Smooth muscle cell (in vitro differentiated cells): ENCODE results near the gene RCC2. TPM values are rescaled to one million over a fixed set of nuclear protein-coding genes. Genes with fewer than 3 reads are reported as not detected.
A peak's percentile ranks its signal among the peaks of the same experiment; 100 is the strongest.

Source experiments
- DNase-seq: peaks from one replicate; lab custom pipeline; 2025; ENCODE audit not compliant: unreplicated experiment; lab: John Stamatoyannopoulos, UW
- H2AFZ ChIP-seq: fragments of 200-600 bp; sonication (generic); 2 replicates; pipeline ENCODE4 v1.6.0; 2016; ENCODE audit warnings: antibody characterized with exemption, low read depth, mild to moderate bottlenecking
- H3F3A ChIP-seq: fragments of 200-600 bp; sonication (generic); 2 replicates; pipeline ENCODE4 v1.6.0; 2017; ENCODE audit warnings: antibody characterized with exemption, low read depth
- H3K27ac ChIP-seq: fragments of 200-600 bp; sonication (generic); 2 replicates; pipeline ENCODE4 v1.5.1; 2016; ENCODE audit warnings: low read depth, mild to moderate bottlenecking
- H3K27me3 ChIP-seq: fragments of 200-600 bp; sonication (generic); 2 replicates; pipeline ENCODE4 v1.6.1; 2016; ENCODE audit warnings: low read depth, mild to moderate bottlenecking
- H3K36me3 ChIP-seq: fragments of 200-600 bp; sonication (generic); 2 replicates; pipeline ENCODE4 v1.5.1; 2016; ENCODE audit warnings: low read depth
- H3K4me1 ChIP-seq: fragments of 200-600 bp; sonication (generic); 2 replicates; pipeline ENCODE4 v1.5.1; 2016; ENCODE audit warnings: low read depth
- H3K4me2 ChIP-seq: fragments of 200-600 bp; sonication (generic); 2 replicates; pipeline ENCODE4 v1.6.0; 2016; ENCODE audit warnings: mild to moderate bottlenecking
- H3K4me3 ChIP-seq: fragments of 200-600 bp; sonication (generic); 2 replicates; pipeline ENCODE4 v1.5.1; 2016; ENCODE audit warnings: mild to moderate bottlenecking
- H3K79me2 ChIP-seq: fragments of 200-600 bp; sonication (generic); 2 replicates; pipeline ENCODE4 v1.6.0; 2016; ENCODE audit warnings: low read depth, mild to moderate bottlenecking
- H3K9ac ChIP-seq: fragments of 200-600 bp; sonication (generic); 2 replicates; pipeline ENCODE4 v1.6.0; 2016; ENCODE audit warnings: low read depth
- H3K9me3 ChIP-seq: fragments of 200-600 bp; sonication (generic); replicated peaks from 2 replicates; pipeline ENCODE4 v1.5.1; 2016; ENCODE audit warnings: low read depth
- H4K20me1 ChIP-seq: fragments of 200-600 bp; sonication (generic); 2 replicates; pipeline ENCODE4 v1.6.0; 2016; ENCODE audit warnings: low read depth
- CTCF ChIP-seq: fragments of 200-600 bp; sonication (generic); IDR thresholded peaks from 2 replicates; pipeline ENCODE4 v1.5.1; 2017; ENCODE audit warnings: borderline replicate concordance, mild to moderate bottlenecking, antibody characterized with exemption; ENCODE audit not compliant: insufficient read depth, poor library complexity, severe bottlenecking
- WGBS: methylation state at CpG from one replicate; pipeline ENCODE4 v1.1.7; 2016; ENCODE audit warnings: low lambda C conversion rate; 5-methylcytosine and 5-hydroxymethylcytosine counted together
- polyA plus RNA-seq: library from polyadenylated mRNA; unstranded; fragments of >200 nt; fragmentation: Nextera tagmentation; extraction: Ambion mirVana; gene quantifications from 2 replicates; pipeline ENCODE4 v1.2.1, GENCODE V29; 2016
- total RNA-seq: library from RNA; depleted of rRNA; stranded (reverse); fragments of >200 nt; gene quantifications from 2 replicates; pipeline ENCODE4 v1.2.3, GENCODE V29; 2014

Gene RCC2
- total and polyA plus RNA-seq, 2 experiments from 2014 or later, result 28.0 to 44.5 TPM

DNA sequence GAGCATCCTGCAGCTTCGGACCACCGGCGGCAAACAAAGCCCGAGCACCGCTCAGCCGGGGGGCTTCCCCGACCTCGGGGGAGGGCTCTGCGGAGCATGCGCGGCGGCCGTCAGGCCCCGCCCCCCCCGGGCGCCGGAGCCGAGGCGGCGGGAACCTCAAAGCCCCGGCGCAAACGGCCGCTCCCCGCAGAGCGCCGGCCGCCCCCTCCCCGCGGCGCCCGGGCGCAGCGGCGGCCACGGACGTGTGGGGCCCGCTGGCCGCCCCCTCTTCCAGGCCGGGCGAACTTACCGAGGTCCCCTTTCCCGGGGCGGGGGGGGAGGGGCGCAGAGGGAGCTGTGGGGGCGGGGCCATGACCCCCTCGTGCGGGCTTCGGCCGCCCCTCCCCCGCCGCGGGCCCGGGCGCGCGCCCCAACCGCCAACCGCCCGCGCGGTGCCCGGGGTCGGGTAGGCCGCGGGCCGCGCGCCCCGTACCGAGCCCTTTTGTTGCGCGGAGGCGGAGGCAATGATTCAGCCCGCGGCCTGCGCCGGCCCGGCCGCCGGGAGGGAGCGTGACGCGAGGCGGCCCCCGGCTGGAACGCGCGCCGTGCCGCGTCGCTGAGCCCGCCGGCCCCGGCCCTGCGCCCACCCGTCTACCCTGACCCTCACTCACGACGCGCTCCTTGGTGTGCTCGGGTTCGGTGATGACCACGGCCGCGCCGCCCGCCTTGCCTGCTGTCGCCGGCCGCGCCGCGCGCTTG is 1.7 kb downstream of the RCC2 start:
- Histone ChIP-seq H3K9me3 (no peaks in the 10 kb centered on the region), H3F3A (peaks cover 14% of the 10 kb centered on the region), H4K20me1 (peaks cover 46% of the 10 kb centered on the region), H3K36me3 (no peaks in the 10 kb centered on the region), H3K9ac (peak overlapping the region; percentile 83), H3K4me2 (peak overlapping the region; percentile 99), H3K79me2 (peaks cover 47% of the 10 kb centered on the region), H3K4me3 (peak overlapping the region; percentile 80), H3K27me3 (no peaks in the 10 kb centered on the region), H2AFZ (peak overlapping the region; percentile 87), H3K27ac (peak overlapping the region; percentile 91), H3K4me1 (peaks cover 34% of the 10 kb centered on the region)
- TF ChIP-seq CTCF, result no peak
- 0% methylated on average over 26 of the region's 115 CpGs for WGBS
- peak; percentile 51 for DNase-seq

DNA sequence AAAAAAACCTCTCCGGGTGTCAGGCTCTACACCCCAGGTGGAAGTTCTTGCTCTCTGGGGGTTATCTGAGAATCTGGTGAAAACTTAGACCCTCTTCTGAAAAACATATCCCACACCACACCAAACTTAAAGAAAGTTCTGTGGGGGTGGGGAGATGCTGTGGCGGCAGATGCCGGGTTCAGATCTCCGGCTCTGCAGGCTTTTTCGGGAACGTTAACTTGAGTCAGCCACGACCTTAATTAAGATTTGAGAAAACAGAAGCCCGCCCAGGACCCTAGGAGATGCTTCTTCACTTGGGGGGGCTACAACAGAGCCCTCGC is 2.3 kb downstream of the RCC2 start:
- Histone ChIP-seq H4K20me1 (peaks cover 52% of the 10 kb centered on the region), H3K4me1 (peaks cover 34% of the 10 kb centered on the region), H3K9ac (peak overlapping the region; percentile 83), H3K79me2 (peaks cover 52% of the 10 kb centered on the region), H3K4me2 (peak overlapping the region; percentile 99), H3K27me3 (no peaks in the 10 kb centered on the region), H3K27ac (peak overlapping the region; percentile 66), H3K9me3 (no peaks in the 10 kb centered on the region), H2AFZ (peak overlapping the region; percentile 87), H3K36me3 (no peaks in the 10 kb centered on the region), H3F3A (peaks cover 11% of the 10 kb centered on the region), H3K4me3 (peak overlapping the region; percentile 80)
- no peak for DNase-seq
- no peak for TF ChIP-seq CTCF
- WGBS, result 3% methylated on average over 9 of the region's 9 CpGs

- H3K9ac ChIP-seq, result peak overlapping the region; percentile 83
These were observed 2.9 kb downstream of the RCC2 start for GRCh38 chr1:17436380-17437174.

More at GRCh38 chr1:17436380-17437174, 2.9 kb downstream of the RCC2 start:
- 49% methylated on average over 13 of the region's 13 CpGs for WGBS
- TF ChIP-seq CTCF, result no peak
- peak overlapping the region; percentile 66 for H3K27ac ChIP-seq
- H3K36me3 ChIP-seq, result no peaks in the 10 kb centered on the region
- peaks cover 11% of the 10 kb centered on the region for H3F3A ChIP-seq
- DNase-seq, result no peak
- H3K27me3 ChIP-seq, result no peaks in the 10 kb centered on the region
- no peaks in the 10 kb centered on the region for H3K9me3 ChIP-seq
- H3K4me1 ChIP-seq, result peaks cover 31% of the 10 kb centered on the region
- peaks cover 59% of the 10 kb centered on the region for H3K79me2 ChIP-seq
- H3K4me3 ChIP-seq, result peak overlapping the region; percentile 80
- H4K20me1 ChIP-seq, result peaks cover 58% of the 10 kb centered on the region
- peak overlapping the region; percentile 99 for H3K4me2 ChIP-seq
- H2AFZ ChIP-seq, result peak overlapping the region; percentile 87
